NCI-H1694 (cell line): ENCODE data around the gene ITGB1.
"Not testable (repeated sequence)": the region's sequence is repeated elsewhere in the genome, so short reads cannot be mapped to it uniquely, and the experiment has no call there.

Source experiments
- DNase-seq: peaks from one replicate; lab custom pipeline; 2025; lab: John Stamatoyannopoulos, UW

The ITGB1 gene

GRCh38 chr10:32938554-32939061 is 19.4 kb downstream of the ITGB1 start:
- peak; percentile 74 for DNase-seq

DNA sequence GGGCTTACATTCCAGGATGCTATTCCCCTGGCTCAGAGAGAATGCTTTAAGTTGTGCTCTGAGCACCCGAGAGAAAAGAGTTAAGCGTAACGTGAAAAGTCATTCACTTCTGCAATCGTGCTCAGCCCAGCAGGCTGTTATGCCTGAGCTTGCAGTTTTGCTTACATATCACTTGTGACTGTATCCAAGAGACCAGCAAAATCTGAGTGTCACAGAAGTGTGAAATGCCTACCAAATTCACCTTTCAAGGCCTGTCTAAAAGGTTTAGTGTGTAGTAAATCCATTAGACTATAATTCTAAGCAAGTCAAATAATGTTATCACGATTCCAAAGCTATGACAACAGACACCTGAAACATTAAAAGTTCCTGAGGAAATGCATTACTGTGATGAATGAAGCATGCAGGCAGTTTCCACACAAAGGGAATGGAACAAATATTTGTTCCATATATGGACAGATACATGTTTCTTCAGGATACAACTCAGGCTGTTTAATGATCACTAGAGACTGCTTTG is 20.1 kb downstream of the ITGB1 start:
- DNase-seq: no peak

- no peak for DNase-seq
Observed at GRCh38 chr10:32932225-32932729, 25.8 kb downstream of the ITGB1 start.

DNA sequence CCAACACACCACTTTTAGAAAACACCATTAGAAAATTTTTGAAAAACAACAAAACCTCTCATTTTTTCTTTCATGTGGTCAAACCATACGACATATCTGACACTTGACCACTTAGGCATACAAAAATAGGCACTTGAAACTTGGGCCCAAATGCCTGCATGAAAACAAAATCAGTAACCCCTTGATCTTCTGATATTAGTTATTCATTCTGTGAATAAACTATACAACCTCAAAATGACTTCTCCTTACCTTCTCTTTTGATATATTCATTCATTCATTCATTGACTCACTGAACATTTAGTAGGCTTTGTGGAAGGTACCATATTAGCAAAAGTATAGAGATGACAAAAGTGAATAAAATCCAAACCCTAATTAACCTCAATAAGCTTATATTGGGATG is 26.4 kb downstream of the ITGB1 start:
- DNase-seq: no peak

DNA sequence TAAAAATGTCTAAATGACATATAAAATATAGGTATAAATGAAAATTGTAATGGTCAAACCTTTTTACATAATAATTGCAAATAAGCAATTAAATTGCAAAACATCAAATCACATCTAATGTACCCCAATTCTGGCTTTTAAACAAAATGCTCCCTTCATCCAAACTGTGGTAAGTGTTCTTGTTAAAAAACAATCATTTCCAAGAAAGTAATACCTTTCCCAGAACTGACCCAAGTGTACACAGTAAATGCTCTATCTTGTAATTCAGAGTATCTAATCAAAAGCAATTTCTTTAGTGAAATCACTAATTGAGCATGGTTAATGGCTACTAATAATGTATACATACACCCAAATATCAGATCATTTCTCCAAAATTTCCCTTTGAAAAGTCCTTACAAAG is 28.0 kb downstream of the ITGB1 start:
- DNase-seq: no peak

- DNase-seq: no peak
Observed at GRCh38 chr10:32929634-32930033, 28.4 kb downstream of the ITGB1 start.

DNA sequence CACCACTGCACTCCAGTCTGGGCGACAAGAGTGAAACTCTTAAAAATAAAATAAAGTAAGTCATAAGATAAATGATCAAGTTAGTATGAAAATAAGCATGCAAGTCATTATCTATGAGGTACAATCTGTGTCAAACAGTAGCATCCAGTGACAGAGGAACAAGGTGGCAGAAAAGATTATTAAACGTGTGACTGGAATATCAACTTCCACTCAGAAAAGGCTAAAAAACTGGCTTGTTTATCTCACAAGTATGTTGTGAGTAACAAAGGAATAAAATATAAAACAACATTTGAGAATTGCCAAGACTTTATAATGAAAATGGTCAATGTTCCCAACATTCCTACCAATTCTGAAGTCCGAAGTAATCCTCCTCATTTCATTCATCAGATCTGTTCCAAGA is 30.3 kb downstream of the ITGB1 start:
- DNase-seq: no peak

DNA sequence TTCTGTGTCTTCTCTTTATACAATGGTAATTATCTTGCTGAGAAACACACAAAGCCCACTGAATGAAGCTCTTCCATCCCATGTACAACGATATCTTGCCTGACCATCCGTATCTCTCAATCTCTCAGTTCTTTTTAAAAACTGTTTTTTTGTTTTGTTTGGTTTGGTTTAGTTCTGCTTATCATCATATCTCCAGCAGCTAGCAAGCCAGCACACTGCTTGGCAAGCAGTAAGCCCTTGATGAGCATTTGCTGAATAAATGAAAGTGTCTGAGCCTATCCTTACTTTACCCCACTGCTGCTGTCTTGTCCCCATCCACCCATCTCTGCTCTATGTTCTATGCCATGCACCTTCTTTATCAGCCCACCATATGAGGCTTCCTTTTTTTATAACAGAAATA is 34.2 kb downstream of the ITGB1 start:
- no peak for DNase-seq

- DNase-seq: no peak
Observed at GRCh38 chr10:32923134-32923533, 34.9 kb downstream of the ITGB1 start.

DNA sequence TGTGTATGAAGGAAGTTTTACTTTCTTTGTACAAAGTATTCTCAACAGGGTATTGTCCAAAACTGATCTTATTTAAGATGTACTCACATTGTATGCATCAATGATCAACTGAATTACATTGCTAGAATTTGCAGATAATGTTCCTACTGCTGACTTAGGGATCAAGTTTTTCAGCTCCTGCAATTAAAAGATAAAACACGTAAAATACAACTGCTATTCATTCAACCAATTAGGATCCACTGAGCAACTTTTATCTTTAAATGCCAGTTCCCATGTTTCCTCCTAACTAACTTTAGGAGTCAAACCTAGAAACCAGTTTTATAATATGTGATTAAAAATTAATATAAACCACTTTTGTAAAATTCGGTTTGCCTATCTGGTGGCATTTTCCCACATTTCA is 35.9 kb downstream of the ITGB1 start:
- DNase-seq: no peak

GRCh38 chr10:32917817-32918216 is 40.2 kb downstream of the ITGB1 start:
- not testable (repeated sequence) for DNase-seq

DNA sequence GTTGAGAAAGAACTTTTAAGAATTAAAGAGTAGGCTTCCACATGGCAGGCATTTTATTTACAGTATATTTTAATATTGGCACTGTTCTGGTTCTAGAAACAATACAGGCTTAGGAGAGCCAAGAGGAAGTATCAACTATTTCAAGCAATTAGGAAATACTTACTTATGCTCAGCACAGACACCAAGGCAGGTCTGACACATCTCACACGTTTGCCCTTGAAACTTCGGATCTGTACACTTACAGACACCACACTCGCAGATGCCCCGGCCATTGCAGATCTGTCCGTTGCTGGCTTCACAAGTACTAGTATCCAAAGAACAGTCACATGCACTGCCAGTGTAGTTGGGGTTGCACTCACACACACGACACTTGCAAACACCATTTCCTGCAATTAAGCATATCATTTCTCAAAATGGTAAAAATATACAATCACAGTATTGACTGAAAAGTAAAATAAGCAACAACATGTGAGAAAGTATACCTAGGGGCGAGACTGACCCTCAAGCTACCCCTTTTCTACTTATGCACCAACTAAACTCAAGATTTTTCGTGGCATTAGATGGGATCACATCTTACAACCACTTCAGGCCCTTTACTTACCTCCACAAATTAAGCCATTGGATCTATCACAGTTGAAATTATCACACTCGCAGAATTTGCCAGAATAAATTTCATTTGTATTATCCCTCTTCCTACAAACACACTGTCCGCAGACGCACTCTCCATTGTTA is 46.6 kb downstream of the ITGB1 start:
- DNase-seq: no peak

DNA sequence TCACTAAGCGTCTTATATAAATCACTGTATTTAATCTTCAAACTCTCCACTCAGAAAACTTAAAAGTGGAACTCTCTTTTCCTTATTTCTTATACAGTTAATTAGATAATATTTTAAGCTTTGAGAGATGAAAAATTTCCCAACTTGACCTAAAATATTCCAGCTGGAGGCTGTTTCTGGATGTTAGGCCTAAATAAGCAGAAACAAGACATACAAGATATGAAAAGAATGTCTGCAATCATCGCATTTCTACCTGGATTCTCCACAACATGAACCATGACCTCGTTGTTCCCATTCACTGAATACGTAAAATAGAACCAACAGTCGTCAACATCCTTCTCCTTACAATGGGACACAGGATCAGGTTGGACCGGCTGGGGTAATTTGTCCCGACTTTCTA is 48.1 kb downstream of the ITGB1 start:
- not testable (repeated sequence) for DNase-seq

DNA sequence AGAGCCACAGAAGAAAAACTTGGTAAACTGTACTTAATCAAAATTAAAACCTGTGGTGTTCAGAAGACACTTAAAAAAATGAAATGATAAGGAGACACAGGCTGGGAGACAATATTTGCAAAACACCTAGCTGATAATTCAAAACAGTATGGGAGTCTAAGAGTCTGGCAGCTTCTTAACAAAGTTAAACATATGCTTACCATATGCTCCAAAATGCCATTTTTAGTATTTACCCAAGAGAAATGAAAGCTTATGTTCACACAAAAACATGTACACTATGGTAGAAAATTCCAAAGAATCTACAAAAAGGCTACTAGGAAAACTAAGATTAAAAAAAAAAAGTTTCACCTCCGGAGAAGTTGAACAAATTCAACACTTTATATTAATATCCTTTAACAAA is 48.6 kb downstream of the ITGB1 start:
- no peak for DNase-seq

DNA sequence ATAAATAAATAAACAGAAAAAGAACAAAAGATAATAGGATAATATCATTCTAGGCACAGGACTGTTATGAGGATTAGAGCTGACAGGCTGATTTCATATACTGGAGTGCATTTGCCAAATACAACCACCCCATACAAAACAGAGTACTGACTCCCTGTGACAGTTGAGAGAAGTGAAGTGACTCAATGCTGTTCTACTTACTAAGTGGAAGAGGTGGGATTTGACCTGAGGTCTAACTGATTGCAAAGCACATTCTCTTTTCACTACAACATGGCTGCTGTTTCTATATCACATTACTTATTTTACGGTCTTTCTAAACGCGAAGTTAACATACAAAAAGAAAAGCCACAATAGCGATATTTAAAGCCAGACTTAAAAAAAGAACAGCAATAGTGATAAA is 51.4 kb downstream of the ITGB1 start:
- DNase-seq: no peak

- DNase-seq: no peak
Observed at GRCh38 chr10:32905466-32905865, 52.6 kb downstream of the ITGB1 start.

- no peak for DNase-seq
Observed at GRCh38 chr10:32901815-32902214, 56.2 kb downstream of the ITGB1 start.

DNA sequence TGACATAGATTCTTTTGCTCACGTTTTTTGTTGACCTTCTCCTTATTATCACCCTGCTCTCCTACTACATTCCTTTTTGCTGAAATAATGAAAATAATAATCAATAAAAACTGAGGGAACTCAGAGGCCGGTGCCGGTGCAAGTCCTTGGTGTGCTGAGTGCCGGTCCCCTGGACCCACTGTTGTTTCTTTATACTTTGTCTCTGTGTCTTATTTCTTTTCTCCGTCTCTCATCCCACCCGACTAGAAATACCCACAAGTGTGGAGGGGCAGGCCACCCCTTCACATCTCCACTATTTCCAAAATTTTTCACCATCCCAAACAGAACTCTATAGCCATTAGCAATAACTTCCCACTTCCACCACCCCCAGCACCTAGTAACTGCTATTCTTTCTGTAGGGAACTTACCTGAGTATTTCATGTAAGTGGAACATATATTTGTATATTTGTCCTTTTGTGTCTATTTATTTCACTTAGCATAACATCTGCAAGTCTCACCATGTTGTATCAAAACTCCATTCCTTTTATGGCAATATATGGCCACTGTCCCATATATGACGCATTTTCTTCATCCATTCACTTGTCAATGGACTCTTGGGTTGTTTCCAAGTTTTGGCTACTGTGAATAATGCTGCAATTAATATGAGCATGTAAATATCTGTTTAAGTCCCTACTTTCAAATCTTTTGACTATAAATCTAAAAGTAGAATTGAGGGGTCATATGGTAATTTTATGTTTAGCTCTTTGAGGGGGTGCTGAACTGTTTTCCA is 62.6 kb downstream of the ITGB1 start:
- not testable (repeated sequence) for DNase-seq

DNA sequence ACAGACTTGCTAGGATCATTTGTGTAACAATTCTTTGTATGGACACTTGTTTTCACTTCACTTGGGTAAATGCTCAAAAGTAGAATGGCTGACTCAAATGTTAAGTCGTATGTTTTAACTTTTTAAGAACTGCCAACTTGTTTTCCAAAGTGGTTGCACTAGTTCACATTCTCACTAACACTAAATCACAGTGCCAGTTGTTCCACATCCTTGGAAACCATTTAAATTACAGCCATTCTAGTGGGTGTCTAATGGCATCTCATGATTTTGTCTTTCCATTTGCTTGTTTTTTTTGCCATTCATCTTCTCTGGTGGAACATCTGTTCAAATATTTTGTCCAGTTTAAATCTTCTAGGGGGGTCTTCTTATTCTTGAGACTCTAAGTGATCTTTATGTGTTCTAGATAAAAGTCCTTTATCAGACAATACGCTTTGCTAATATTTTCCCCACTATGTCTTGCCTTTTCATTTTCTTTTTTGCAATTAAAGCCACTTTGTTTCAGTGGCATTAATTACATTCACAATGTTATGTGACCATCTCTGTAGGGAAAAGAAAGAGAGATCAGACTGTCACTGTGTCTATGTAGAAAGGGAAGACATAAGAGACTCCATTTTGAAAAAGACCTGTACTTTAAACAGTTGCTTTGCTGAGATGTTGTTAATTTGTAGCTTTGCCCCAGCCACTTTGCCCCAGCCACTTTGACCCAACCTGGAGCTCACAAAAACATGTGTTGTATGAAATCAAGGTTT is 63.9 kb downstream of the ITGB1 start:
- DNase-seq: no peak

DNA sequence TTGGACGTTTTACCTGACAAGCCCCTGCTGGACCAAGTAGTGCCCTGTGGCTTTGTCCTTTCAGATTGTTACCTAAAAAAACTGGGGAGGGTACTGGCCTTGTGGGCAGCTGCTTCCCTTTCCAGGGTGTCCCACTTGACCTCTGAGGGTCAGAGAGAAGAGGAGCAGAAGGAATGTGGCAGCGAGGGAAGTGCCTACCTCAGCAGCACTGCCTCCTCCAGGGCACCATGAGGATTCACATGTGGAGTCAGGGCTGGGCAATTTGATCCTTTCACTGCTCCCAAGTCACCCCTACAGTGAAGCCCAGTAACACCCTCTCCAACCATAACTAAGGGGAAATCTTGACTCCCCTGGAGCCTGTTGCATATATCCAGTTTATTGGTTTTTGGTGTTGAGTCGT is 64.6 kb downstream of the ITGB1 start:
- no peak for DNase-seq

GRCh38 chr10:32891261-32891660 is 66.8 kb downstream of the ITGB1 start:
- no peak for DNase-seq

DNA sequence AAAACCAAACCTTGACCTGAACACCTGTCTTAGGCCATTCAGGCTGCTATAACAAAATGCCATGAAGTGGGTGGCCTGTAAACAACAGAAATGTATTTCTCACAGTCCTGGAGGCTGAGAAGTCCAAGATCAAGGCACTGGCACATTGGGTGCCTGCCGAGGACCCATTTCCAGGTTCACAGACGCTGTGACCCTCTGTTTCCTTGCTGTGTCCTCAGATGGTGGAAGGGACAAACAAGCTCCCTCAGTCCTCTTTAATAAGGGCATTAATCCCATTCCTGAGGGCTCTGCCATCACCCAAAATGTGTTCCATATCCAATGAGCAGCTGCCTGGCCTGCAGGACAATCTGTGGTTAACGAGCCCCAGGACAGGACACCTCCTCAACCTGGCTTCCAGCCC is 67.6 kb downstream of the ITGB1 start:
- no peak for DNase-seq
